ENCODE results near the gene GPR132. TPM values are rescaled to one million over a fixed set of nuclear protein-coding genes. Genes with fewer than 3 reads are reported as not detected.

Gene GPR132
- total RNA-seq, 1 donor, result 0.09 TPM

- no peak for DNase-seq (ENCODE audit: low read depth)
- TF ChIP-seq CTCF (IDR thresholded peaks at IDR 0.05; ENCODE audit: insufficient read depth, low read length), result no peak
- H3K4me3 ChIP-seq (ENCODE audit: low read depth, low read length), result no peak overlapping the region
Measured at GRCh38 chr14:105060751-105061427, 4.3 kb downstream of the GPR132 start.

GRCh38 chr14:105059925-105060565, 5.2 kb downstream of the GPR132 start:
- DNase-seq (ENCODE audit: low read depth), result no peak
- H3K4me3 ChIP-seq (ENCODE audit: low read depth, low read length), result no peak overlapping the region
- no peak for TF ChIP-seq CTCF (IDR thresholded peaks at IDR 0.05; ENCODE audit: insufficient read depth, low read length)

- DNase-seq (ENCODE audit: low read depth), result peak; percentile 52
- H3K4me3 ChIP-seq (ENCODE audit: low read depth, low read length), result no peak overlapping the region
- TF ChIP-seq CTCF (IDR thresholded peaks at IDR 0.05; ENCODE audit: insufficient read depth, low read length), result no peak
Measured at GRCh38 chr14:105059035-105059924, 6.0 kb downstream of the GPR132 start.

- H3K4me3 ChIP-seq (ENCODE audit: low read depth, low read length), result no peak overlapping the region
- DNase-seq (ENCODE audit: low read depth), result no peak
- no peak for TF ChIP-seq CTCF (IDR thresholded peaks at IDR 0.05; ENCODE audit: insufficient read depth, low read length)
Measured at GRCh38 chr14:105058521-105059034, 6.7 kb downstream of the GPR132 start.

- TF ChIP-seq CTCF (IDR thresholded peaks at IDR 0.05; ENCODE audit: insufficient read depth, low read length), result no peak
- no peak overlapping the region for H3K4me3 ChIP-seq (ENCODE audit: low read depth, low read length)
- DNase-seq (ENCODE audit: low read depth), result no peak
Measured at GRCh38 chr14:105056303-105056831, 8.9 kb downstream of the GPR132 start.

- no peak for DNase-seq (ENCODE audit: low read depth)
- TF ChIP-seq CTCF (IDR thresholded peaks at IDR 0.05; ENCODE audit: insufficient read depth, low read length), result no peak
- H3K4me3 ChIP-seq (ENCODE audit: low read depth, low read length), result no peak overlapping the region
Measured at GRCh38 chr14:105055736-105056302, 9.4 kb downstream of the GPR132 start.

Measured in fibroblast of the aortic adventitia (primary cell).